Adrenal gland (tissue), 12 donors: ENCODE measurements around the gene RAD54L. TPM values are rescaled to one million over a fixed set of nuclear protein-coding genes. Genes with fewer than 3 reads are reported as not detected.

ENCODE experiments used
- DNase-seq, 7 donors: peaks; one replicate each; pipeline ENCODE4 v3.0.0-alpha.2; 2019 to 2020
- H3K27ac ChIP-seq, 5 donors: fragments of 200-600 bp; sonication (generic) in 4 of 5; 1 replicate in 3 of 5; 2 replicates in 2 of 5; pipeline versions ENCODE4 v1.5.1 to v1.8.0; 2016 to 2020; ENCODE audit warnings: mild to moderate bottlenecking in 1 of 5
- H3K27me3 ChIP-seq: fragments of 200-600 bp; 2 replicates; pipeline ENCODE4 v1.8.0; 2021
- H3K36me3 ChIP-seq, 2 donors: fragments of 200-600 bp; replicated peaks in 1 of 2; 1 replicate in 1 of 2; 2 replicates in 1 of 2; pipeline versions ENCODE4 v1.5.1 to v1.8.0; 2018 to 2022
- H3K4me1 ChIP-seq, 2 donors: fragments of 200-600 bp; replicated peaks in 1 of 2; 1 replicate in 1 of 2; 2 replicates in 1 of 2; pipeline versions ENCODE4 v1.5.1 to v1.8.0; 2018 to 2021
- H3K4me3 ChIP-seq, 4 donors: fragments of 200-600 bp; sonication (generic) in 3 of 4; one replicate each; pipeline ENCODE4 v1.5.1; 2016 to 2018
- H3K9me3 ChIP-seq, 3 donors: fragments of 200-600 bp; sonication (generic) in 1 of 3; replicated peaks in 1 of 3; 1 replicate in 2 of 3; 2 replicates in 1 of 3; pipeline versions ENCODE4 v1.5.1 to v1.8.0; 2016 to 2021
- CTCF ChIP-seq, 6 experiments: fragments of 450-650 bp in 4 of 6; fragments of 200-600 bp in 2 of 6; sonication (generic) in 1 of 6; IDR thresholded peaks; 1 replicate in 5 of 6; 2 replicates in 1 of 6; pipeline versions ENCODE4 v1.5.1 to v1.8.0; 2016 to 2021; ENCODE audit warnings: antibody characterized with exemption in 6 of 6, mild to moderate bottlenecking in 2 of 6, moderate library complexity in 1 of 6
- POLR2A ChIP-seq, 2 donors: fragments of 450-650 bp; IDR thresholded peaks; one replicate each; pipeline ENCODE4 v1.6.1; 2017; ENCODE audit warnings: antibody characterized with exemption in 2 of 2, mild to moderate bottlenecking in 2 of 2, moderate library complexity in 1 of 2
- WGBS, 4 donors: extraction: QIAGEN DNeasy Blood & Tissue Kit in 2 of 4; methylation state at CpG; one replicate each; pipeline versions ENCODE4 v1.1.5 to v1.1.7; 2013 to 2017; 5-methylcytosine and 5-hydroxymethylcytosine counted together
- intact Hi-C, 2 donors: fragments of 100-400 bp; cut with DNase I; formaldehyde crosslinking; loops; one replicate each; pipeline versions ENCODE4 v1.14.1 to v1.15.0; 2022 to 2023
- polyA plus RNA-seq, 3 donors: library from polyadenylated mRNA; stranded (reverse); fragments of 200-250 nt in 2 of 3; fragments of 350-450 nt in 1 of 3; fragmentation: Illumina TruSeq in 1 of 3; extraction: RNeasy Lipid Tissue Mini Kit (QIAGEN cat#74804) in 1 of 3; gene quantifications; one replicate each; pipeline ENCODE4 v1.2.3, GENCODE V29; 2013 to 2014
- total RNA-seq, 9 donors: library from RNA; depleted of rRNA in 4 of 9; stranded (reverse); fragments of >200 nt in 4 of 9; fragments of 120-200 nt in 1 of 9; fragmentation: NEBNext Ultra II Directional in 1 of 9; extraction: Animal tissue kit (Norgen Biotek cat#: 25700) in 1 of 9; gene quantifications; one replicate each; pipeline versions ENCODE4 v1.1.0 to v1.2.4, GENCODE V29; 2013 to 2023
- donor health status: healthy with polysubstance abuse.
- donor health status: Bipolar disorder and iron deficiency.
- donor health status: DM: yes; HTN: yes; CAD: no.
- donor health status: DM: no; HTN: no; CAD: no.
- donor health status: DM: no; HTN: no; CAD: no.
- donor health status: DM: yes; HTN: yes; CAD: no.

Gene RAD54L
- total and polyA plus RNA-seq, 12 donors, result 0.49 to 3.5 (median 1.3) TPM; not detected in 2

- DNase-seq, result peak; percentile 91 to 98 (median 97)
- H3K9me3 ChIP-seq, result no peaks in the 10 kb centered on the region
- H3K27me3 ChIP-seq, result no peaks in the 10 kb centered on the region
- peaks cover 32 to 59% of the 10 kb centered on the region in 2 donors for H3K4me1 ChIP-seq
- H3K36me3 ChIP-seq, result no peaks in the 10 kb centered on the region
- TF ChIP-seq CTCF (IDR thresholded peaks at IDR 0.05) (peak in 1 of 6 experiments; percentile 4), POLR2A (IDR thresholded peaks at IDR 0.05) (peak; percentile 96 to 97)
- 0 to 1% (median 0%) methylated on average over 15 to 61 of the region's 61 CpGs for WGBS, 4 donors
- H3K4me3 ChIP-seq, result peak within 1 kb of the TSS; percentile 66 to 90 (median 82)
- intact Hi-C loops, result no loop called here
- peak within 1 kb of the TSS; percentile 93 to 99 (median 99) for H3K27ac ChIP-seq
Observed at GRCh38 chr1:46303038-46303871, 55.7 kb downstream of the RAD54L start, which contains the start of the genes LRRC41 and UQCRH. TSS of gene LRRC41 (minus strand) at chr1:46303616. CDS start at chr1:46303322, 294 bp downstream. TSS of gene UQCRH (plus strand) at chr1:46303698. CDS start at chr1:46303767, 69 bp downstream.

GRCh38 chr1:46303872-46304326 lies 56.3 kb downstream of the RAD54L start:
- H3K9me3 ChIP-seq, result no peaks in the 10 kb centered on the region
- no peaks in the 10 kb centered on the region for H3K36me3 ChIP-seq
- intact Hi-C loops, result no loop called here

GRCh38 chr1:46306159-46306530 lies 58.6 kb downstream of the RAD54L start:
- H3K4me3 ChIP-seq, result no peak overlapping the region
- H3K36me3 ChIP-seq, result peaks cover 0 to 16% of the 10 kb centered on the region in 2 donors
- peaks cover 16 to 38% of the 10 kb centered on the region in 2 donors for H3K4me1 ChIP-seq
- intact Hi-C loops, result no loop called here
- 92 to 93% (median 92%) methylated on average over 8 of the region's 8 CpGs for WGBS, 4 donors
- no peaks in the 10 kb centered on the region for H3K9me3 ChIP-seq
- TF ChIP-seq POLR2A (IDR thresholded peaks at IDR 0.05) (no peak), CTCF (IDR thresholded peaks at IDR 0.05) (no peak)
- H3K27me3 ChIP-seq, result no peaks in the 10 kb centered on the region
- H3K27ac ChIP-seq, result no peak overlapping the region
- no peak for DNase-seq

More at GRCh38 chr1:46303872-46304326, 56.3 kb downstream of the RAD54L start:
- Histone ChIP-seq H3K4me3 (peak overlapping the region; percentile 32 to 87 (median 66)), H3K27me3 (no peaks in the 10 kb centered on the region), H3K4me1 (peaks cover 26 to 59% of the 10 kb centered on the region in 2 donors), H3K27ac (peak overlapping the region; percentile 93 to 99 (median 99))
- TF ChIP-seq CTCF (IDR thresholded peaks at IDR 0.05), result no peak
- no peak for TF ChIP-seq POLR2A (IDR thresholded peaks at IDR 0.05)
- no peak for DNase-seq
- WGBS, 4 donors, result 0 to 1% (median 0%) methylated on average over 13 to 14 of the region's 14 CpGs

DNA sequence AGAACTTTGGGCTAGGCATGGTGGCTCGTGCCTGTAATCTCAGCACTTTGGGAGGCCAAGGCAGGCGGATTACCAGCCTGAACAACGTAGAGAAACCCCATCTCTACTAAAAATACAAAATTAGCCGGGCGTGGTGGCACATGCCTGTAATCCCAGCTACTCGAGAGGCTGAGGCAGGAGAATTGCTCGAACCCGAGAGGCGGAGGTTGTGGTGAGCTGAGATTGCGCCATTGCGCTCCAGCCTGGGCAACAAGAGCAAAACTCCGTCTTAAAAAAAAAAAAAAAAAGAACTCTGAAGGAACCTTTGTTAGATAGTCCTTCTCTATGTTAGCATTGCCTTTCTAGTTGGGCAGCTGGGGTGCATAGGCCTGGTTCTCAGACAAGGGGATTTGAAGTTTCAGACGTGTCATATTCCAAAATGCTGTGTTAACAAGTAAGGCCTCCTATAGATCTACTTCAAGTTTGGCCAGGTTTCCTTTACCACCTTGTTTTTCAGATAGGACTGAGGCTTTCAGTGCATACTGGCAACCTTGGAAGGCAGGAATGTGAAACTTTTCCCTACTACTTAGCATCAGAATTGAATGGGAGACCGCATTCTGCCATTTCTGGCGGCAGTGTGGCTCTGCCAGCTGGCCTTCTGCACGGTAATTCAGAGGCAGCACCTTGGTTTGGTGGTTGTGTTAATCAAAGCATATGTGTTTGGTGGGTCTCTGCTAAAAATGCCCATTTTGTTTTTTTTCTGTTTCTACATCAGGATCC lies 62.0 kb downstream of the RAD54L start:
- Histone ChIP-seq H3K4me3 (no peak overlapping the region), H3K4me1 (peaks cover 3 to 29% of the 10 kb centered on the region in 2 donors), H3K27me3 (no peaks in the 10 kb centered on the region), H3K36me3 (peaks cover 0 to 51% of the 10 kb centered on the region in 2 donors), H3K27ac (no peak overlapping the region), H3K9me3 (no peaks in the 10 kb centered on the region)
- TF ChIP-seq CTCF (IDR thresholded peaks at IDR 0.05) (no peak), POLR2A (IDR thresholded peaks at IDR 0.05) (no peak)
- 85 to 93% (median 89%) methylated on average over 16 of the region's 16 CpGs for WGBS, 4 donors
- intact Hi-C loops, result no loop called here
- DNase-seq, result peak in 1 of 7 donors; percentile 34
